ENCODE data around the gene TMEM179. TPM values are rescaled to one million over a fixed set of nuclear protein-coding genes. Genes with fewer than 3 reads are reported as not detected.
"Not testable (repeated sequence)": the region's sequence is repeated elsewhere in the genome, so short reads cannot be mapped to it uniquely, and the experiment has no call there.

The TMEM179 gene
- total and polyA plus RNA-seq, 12 donors, result 0.17 to 1.0 (median 0.39) TPM; not detected in 5

GRCh38 chr14:104639471-104639870 lies 34.9 kb upstream of the TMEM179 start:
- H3K27me3 ChIP-seq, result peaks cover 0 to 51% (median 25%) of the 10 kb centered on the region in 7 donors
- no peaks in the 10 kb centered on the region for H3K36me3 ChIP-seq
- ATAC-seq (no peak), DNase-seq (no peak)
- no peak overlapping the region for H3K4me3 ChIP-seq
- H3K27ac ChIP-seq, result no peak overlapping the region
- intact Hi-C loops (cut with DNase I), result loop anchor here in 7 of 10 donors (2.0 to 10.0 kb wide), 10 partner anchors 75 to 565 kb away; partner anchors contain the start of gene KIF26A (in 3 of the 7)
- H3K9me3 ChIP-seq, result no peaks in the 10 kb centered on the region
- no peak for TF ChIP-seq CTCF (IDR thresholded peaks at IDR 0.05)
- peaks cover 0 to 11% (median 3%) of the 10 kb centered on the region in 9 donors for H3K4me1 ChIP-seq
- 52 to 57% methylated on average over 5 of the region's 5 CpGs for WGBS, 2 donors

GRCh38 chr14:104638927-104639450 lies 34.4 kb upstream of the TMEM179 start:
- Histone ChIP-seq H3K27ac (no peak overlapping the region), H3K27me3 (peaks cover 0 to 56% (median 30%) of the 10 kb centered on the region in 7 donors), H3K4me3 (no peak overlapping the region), H3K36me3 (no peaks in the 10 kb centered on the region), H3K4me1 (peaks cover 0 to 9% (median 3%) of the 10 kb centered on the region in 9 donors), H3K9me3 (no peaks in the 10 kb centered on the region)
- no peak for TF ChIP-seq CTCF (IDR thresholded peaks at IDR 0.05)
- no peak for ATAC-seq
- 76 to 77% methylated on average over 13 of the region's 13 CpGs for WGBS, 2 donors
- DNase-seq, result no peak
- intact Hi-C loops (cut with DNase I), result loop anchor here in 7 of 10 donors (2.0 to 10.0 kb wide), 10 partner anchors 74 to 564 kb away; partner anchors contain the start of gene KIF26A (in 3 of the 7)

- 34 to 41% methylated on average over 12 of the region's 12 CpGs for WGBS, 2 donors
- peaks cover 0 to 9% (median 3%) of the 10 kb centered on the region in 9 donors for H3K4me1 ChIP-seq
- H3K9me3 ChIP-seq, result no peaks in the 10 kb centered on the region
- no peak for TF ChIP-seq CTCF (IDR thresholded peaks at IDR 0.05)
- H3K27ac ChIP-seq, result no peak overlapping the region
- DNase-seq (no peak), ATAC-seq (no peak)
- no peak overlapping the region for H3K4me3 ChIP-seq
- peaks cover 0 to 60% (median 30%) of the 10 kb centered on the region in 7 donors for H3K27me3 ChIP-seq
- no peaks in the 10 kb centered on the region for H3K36me3 ChIP-seq
- intact Hi-C loops (cut with DNase I), result loop anchor here in 7 of 10 donors (2.0 to 10.0 kb wide), 10 partner anchors 73 to 563 kb away; partner anchors contain the start of gene KIF26A (in 3 of the 7)
These were observed 33.6 kb upstream of the TMEM179 start for GRCh38 chr14:104638190-104638589.

- H3K27me3 ChIP-seq, result peaks cover 0 to 60% (median 30%) of the 10 kb centered on the region in 7 donors
These were observed 33.0 kb upstream of the TMEM179 start for GRCh38 chr14:104637546-104638003.

GRCh38 chr14:104636846-104637545 lies 32.4 kb upstream of the TMEM179 start:
- intact Hi-C loops (cut with DNase I), result loop anchor here in 6 of 10 donors (5.0 to 10.0 kb wide), 9 partner anchors 72 to 562 kb away; partner anchors contain the start of gene KIF26A (in 3 of the 6)
- 88 to 90% methylated on average over 28 to 35 of the region's 39 CpGs for WGBS, 2 donors
- not testable (repeated sequence) for ATAC-seq

More at GRCh38 chr14:104637546-104638003, 33.0 kb upstream of the TMEM179 start:
- Histone ChIP-seq H3K27ac (no peak overlapping the region), H3K36me3 (no peaks in the 10 kb centered on the region), H3K4me3 (no peak overlapping the region), H3K4me1 (peaks cover 0 to 9% (median 3%) of the 10 kb centered on the region in 9 donors), H3K9me3 (no peaks in the 10 kb centered on the region)
- intact Hi-C loops (cut with DNase I), result loop anchor here in 7 of 10 donors (2.0 to 10.0 kb wide), 10 partner anchors 73 to 563 kb away; partner anchors contain the start of gene KIF26A (in 3 of the 7)
- no peak for TF ChIP-seq CTCF (IDR thresholded peaks at IDR 0.05)
- 72 to 81% methylated on average over 5 of the region's 5 CpGs for WGBS, 2 donors
- ATAC-seq (no peak), DNase-seq (no peak)

More at GRCh38 chr14:104636846-104637545, 32.4 kb upstream of the TMEM179 start:
- H3K4me1 ChIP-seq, H3K9me3 ChIP-seq, H3K27ac ChIP-seq, H3K36me3 ChIP-seq, H3K4me3 ChIP-seq, DNase-seq: not testable (repeated sequence)
- H3K27me3 ChIP-seq, result peaks cover 0 to 60% (median 30%) of the 10 kb centered on the region in 7 donors
